ENCODE measurements around the gene KCNK3.

The KCNK3 gene

GRCh38 chr2:26670171-26670570, 22.4 kb upstream of the KCNK3 start:
- no peak for TF ChIP-seq CTCF (IDR thresholded peaks at IDR 0.05)

- no peak for TF ChIP-seq CTCF (IDR thresholded peaks at IDR 0.05)
Measured at GRCh38 chr2:26670931-26671460, 21.5 kb upstream of the KCNK3 start.

- TF ChIP-seq CTCF (IDR thresholded peaks at IDR 0.05), result no peak
Measured at GRCh38 chr2:26671691-26672090, 20.8 kb upstream of the KCNK3 start.

GRCh38 chr2:26672112-26672817, 20.3 kb upstream of the KCNK3 start:
- TF ChIP-seq CTCF (IDR thresholded peaks at IDR 0.05), result no peak

- no peak for TF ChIP-seq CTCF (IDR thresholded peaks at IDR 0.05)
Measured at GRCh38 chr2:26672818-26673393, 19.6 kb upstream of the KCNK3 start.

GRCh38 chr2:26674002-26674751, 18.3 kb upstream of the KCNK3 start:
- TF ChIP-seq CTCF (IDR thresholded peaks at IDR 0.05), result no peak

- no peak for TF ChIP-seq CTCF (IDR thresholded peaks at IDR 0.05)
Measured at GRCh38 chr2:26674771-26675170, 17.8 kb upstream of the KCNK3 start.
